B cell (primary cell): ENCODE measurements around the gene NXPE3.

Experiments used
- EZH2 ChIP-seq: IDR thresholded peaks from 2 replicates; pipeline ENCODE4 v1.6.1; 2012; ENCODE audit warnings: borderline replicate concordance, low read depth, mild to moderate bottlenecking, moderate library complexity, low read length; ENCODE audit not compliant: insufficient read depth, poor library complexity, severe bottlenecking
- TF ChIP-seq, protein P1 (sequence below): fragments of 200-600 bp; IDR thresholded peaks from one replicate; pipeline ENCODE4 v1.8.0; 2022; ENCODE audit warnings: antibody characterized with exemption, mild to moderate bottlenecking

DNA sequence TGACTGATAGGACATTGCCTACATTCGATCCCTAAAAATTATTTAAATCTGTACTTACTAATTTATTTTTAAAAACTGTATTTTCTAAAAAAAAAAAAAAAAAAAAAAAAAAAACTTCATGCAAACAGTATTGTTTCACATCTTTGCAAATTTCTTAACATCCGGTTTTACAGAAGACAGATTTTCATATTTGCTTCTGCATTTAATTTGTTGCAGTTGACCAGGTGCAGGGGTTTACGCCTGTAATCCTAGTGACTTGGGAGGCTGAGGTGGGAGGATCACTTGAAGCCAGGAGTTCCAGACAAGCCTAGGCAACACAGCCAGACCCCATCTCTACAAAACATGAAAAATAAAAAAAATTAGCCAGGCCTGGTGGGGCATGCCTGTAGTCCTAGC is 63.9 kb downstream of the NXPE3 start:
- TF ChIP-seq, protein P1, sequence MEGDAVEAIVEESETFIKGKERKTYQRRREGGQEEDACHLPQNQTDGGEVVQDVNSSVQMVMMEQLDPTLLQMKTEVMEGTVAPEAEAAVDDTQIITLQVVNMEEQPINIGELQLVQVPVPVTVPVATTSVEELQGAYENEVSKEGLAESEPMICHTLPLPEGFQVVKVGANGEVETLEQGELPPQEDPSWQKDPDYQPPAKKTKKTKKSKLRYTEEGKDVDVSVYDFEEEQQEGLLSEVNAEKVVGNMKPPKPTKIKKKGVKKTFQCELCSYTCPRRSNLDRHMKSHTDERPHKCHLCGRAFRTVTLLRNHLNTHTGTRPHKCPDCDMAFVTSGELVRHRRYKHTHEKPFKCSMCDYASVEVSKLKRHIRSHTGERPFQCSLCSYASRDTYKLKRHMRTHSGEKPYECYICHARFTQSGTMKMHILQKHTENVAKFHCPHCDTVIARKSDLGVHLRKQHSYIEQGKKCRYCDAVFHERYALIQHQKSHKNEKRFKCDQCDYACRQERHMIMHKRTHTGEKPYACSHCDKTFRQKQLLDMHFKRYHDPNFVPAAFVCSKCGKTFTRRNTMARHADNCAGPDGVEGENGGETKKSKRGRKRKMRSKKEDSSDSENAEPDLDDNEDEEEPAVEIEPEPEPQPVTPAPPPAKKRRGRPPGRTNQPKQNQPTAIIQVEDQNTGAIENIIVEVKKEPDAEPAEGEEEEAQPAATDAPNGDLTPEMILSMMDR = no peak
- TF ChIP-seq EZH2 = no peak
